Heart left ventricle (tissue), 13 donors: ENCODE results near the gene KCNAB2.

ENCODE experiments used
- CTCF ChIP-seq, 12 donors: fragments of 200-600 bp; sonication (generic) in 4 of 12; IDR thresholded peaks; one replicate each; pipeline versions ENCODE4 v1.5.0 to v1.8.0; 2018 to 2022; ENCODE audit warnings: antibody characterized with exemption in 12 of 12, mild to moderate bottlenecking in 5 of 12
- POLR2A ChIP-seq, 2 donors: fragments of 450-650 bp; IDR thresholded peaks; one replicate each; pipeline ENCODE4 v1.6.1; 2017; ENCODE audit warnings: antibody characterized with exemption in 2 of 2, mild to moderate bottlenecking in 2 of 2, moderate library complexity in 2 of 2
- donor health status: ischemic (EF 13 %, LVEDD 7.1; RV severe dilation, severe dysfunction).
- donor health status: DM: no; HTN: yes; CAD: no.
- donor health status: DM: no; HTN: no; CAD: no.
- donor health status: ischemic (EF 25% LVEDD 6.9; RV normal size, moderate dysfunction).
- donor health status: ischemic (EF 25% LVEDD 5.7; RV mildly dilated, moderate dysfunction).
- donor health status: ischemic (EF 35%, LVEDD 5.7; RV mildly dilated, moderate dysfunction).
- donor health status: nonischemic (EF 11% LVEDD 7.7; RV severe dilation, severe dysfunction).
- donor health status: DM: yes; HTN: yes; CAD: no.
- donor health status: PGD.
- donor health status: ischemic (EF 29% LVEDD 5.4; RV normal size, mild dysfunction).
- donor health status: nonischemic (EF 23%, LVEDD 6.1; RV moderate dilation, normal function).

- no peak for TF ChIP-seq CTCF (IDR thresholded peaks at IDR 0.05)
- TF ChIP-seq POLR2A (IDR thresholded peaks at IDR 0.05) = no peak
These were observed 64.6 kb downstream of the KCNAB2 start for GRCh38 chr1:6110326-6110725.
